ENCODE measurements around the gene CTTN. TPM values are rescaled to one million over a fixed set of nuclear protein-coding genes. Genes with fewer than 3 reads are reported as not detected.

CTTN gene
- total RNA-seq, 1 experiment from 2014 or later = 224 TPM

- WGBS (ENCODE audit: extremely low coverage, insufficient read length, low lambda C conversion rate) = no CpG with 5 or more reads among the region's 11 CpGs
- Histone ChIP-seq H3K56ac (ENCODE audit: insufficient read length, low read depth, low read length) (no peak overlapping the region), H3K27ac (ENCODE audit: insufficient read length, low read depth, low read length) (no peak overlapping the region), H2BK5ac (ENCODE audit: insufficient read length, low read length) (no peak overlapping the region), H3K4ac (ENCODE audit: low read depth, low read length) (no peak overlapping the region), H3K14ac (ENCODE audit: insufficient read depth, low read length) (no peak overlapping the region; the same call in 1 of the 2 replicates), H3K9me3 (ENCODE audit: control insufficient read depth, low read depth, low read length) (no peaks in the 10 kb centered on the region), H3K4me1 (ENCODE audit: insufficient read depth, low read length) (peaks cover 2% of the 10 kb centered on the region; the same call in 1 of the 2 replicates), H3K23me2 (ENCODE audit: insufficient read length, low read depth, low read length, poor library complexity, severe bottlenecking) (no peaks in the 10 kb centered on the region), H3K79me1 (ENCODE audit: insufficient read depth, low read depth, low read length, poor library complexity, severe bottlenecking) (no peaks in the 10 kb centered on the region), H2AFZ (ENCODE audit: low read length) (no peak overlapping the region), H3K18ac (ENCODE audit: insufficient read length, low read depth, low read length) (no peak overlapping the region), H3K23ac (ENCODE audit: insufficient read length, low read depth, low read length) (no peak overlapping the region), H3K79me2 (ENCODE audit: insufficient read depth, low read length) (no peaks in the 10 kb centered on the region), H3K27me3 (ENCODE audit: insufficient read depth, low read length) (no peaks in the 10 kb centered on the region), H2BK15ac (ENCODE audit: low read depth, low read length) (no peak overlapping the region), H2AK5ac (ENCODE audit: insufficient read length, low read length) (no peak overlapping the region), H2BK12ac (ENCODE audit: insufficient read length, low read depth, low read length) (no peak overlapping the region), H4K91ac (ENCODE audit: insufficient read length, low read depth, low read length) (no peak overlapping the region), H2BK20ac (ENCODE audit: low read depth, low read length, poor library complexity, severe bottlenecking) (no peak overlapping the region), H3T11ph (ENCODE audit: low read length) (no peak overlapping the region), H3K4me2 (ENCODE audit: insufficient read depth, insufficient read length, low read length) (no peak overlapping the region), H4K8ac (replicated peaks; ENCODE audit: insufficient read length, low read depth, low read length) (no peak overlapping the region), H4K5ac (ENCODE audit: insufficient read length, low read depth, low read length) (no peak overlapping the region), H4K20me1 (ENCODE audit: control insufficient read depth, insufficient read depth, insufficient read length) (no peaks in the 10 kb centered on the region), H2BK120ac (ENCODE audit: low read depth, low read length, poor library complexity, severe bottlenecking) (no peak overlapping the region), H3K9ac (ENCODE audit: extremely low read depth, insufficient read length, low read length) (no peak overlapping the region)
- Mint-ChIP-seq H3K27me3 (ENCODE audit: low read depth) (peaks cover 5% of the 10 kb centered on the region; the same call in 1 of the 2 replicates), H3K9me3 (peaks cover 3 to 4% of the 10 kb centered on the region in 2 experiments), H3K27ac (peak overlapping the region in 1 of 3 experiments; percentile 41; a peak in 2 of 7 replicates), H3K36me3 (ENCODE audit: insufficient read depth in 1 of 3, low read depth in 3 of 3) (peaks cover 4 to 20% (median 13%) of the 10 kb centered on the region in 3 experiments; a peak in 5 of 7 replicates), H3K4me1 (peaks cover 12 to 14% of the 10 kb centered on the region in 2 experiments), H3K4me3 (no peak overlapping the region)
- TF ChIP-seq CTCF (conservative IDR thresholded peaks at IDR 0.05) = no peak
- DNase-seq = no peak
These were observed 45.4 kb downstream of the CTTN start for GRCh38 chr11:70443773-70444030.

Data from H9 (cell line).